Activated CD8-positive, alpha-beta memory T cell treated with anti-CD3 and anti-CD28 coated beads, Interleukin-2, amount 10 ng/mL, durations not matched to agents 7 days and 5 days (primary cell): Measurements from ENCODE around the gene CCNE1. TPM values are rescaled to one million over a fixed set of nuclear protein-coding genes. Genes with fewer than 3 reads are reported as not detected.

Experiments used
- ATAC-seq: fragments of 150-1000 bp; cut with Tn5 transposase; one replicate; pipeline ENCODE4 v1.10.0; 2021; ENCODE audit warnings: moderate library complexity
- CTCF ChIA-PET: fragments of 350-600 bp; sonication (Branson Sonifier 250); formaldehyde crosslinking; loops from one replicate; lab custom pipeline; 2021; ENCODE audit warnings: antibody characterized with exemption; lab: Charles Lee
- DNase-seq: peaks from one replicate; pipeline ENCODE4 v3.0.0-alpha.2; 2020
- H3K27ac Mint-ChIP-seq: one replicate; pipeline ENCODE4 v1.8.0; 2021; ENCODE audit warnings: mild to moderate bottlenecking, mixed read lengths
- H3K27me3 Mint-ChIP-seq: one replicate; pipeline ENCODE4 v1.8.0; 2021; ENCODE audit warnings: mixed read lengths
- H3K36me3 Mint-ChIP-seq: one replicate; pipeline ENCODE4 v1.8.0; 2021; ENCODE audit warnings: mild to moderate bottlenecking, mixed read lengths
- H3K4me1 Mint-ChIP-seq: one replicate; pipeline ENCODE4 v1.8.0; 2021; ENCODE audit warnings: mixed read lengths
- H3K4me3 Mint-ChIP-seq: one replicate; pipeline ENCODE4 v1.8.0; 2021; ENCODE audit warnings: mild to moderate bottlenecking, moderate library complexity, mixed read lengths
- H3K9me3 Mint-ChIP-seq: one replicate; pipeline ENCODE4 v1.8.0; 2022; ENCODE audit warnings: low read depth, mixed read lengths
- total RNA-seq, 2 experiments: library from RNA; stranded (reverse); gene quantifications; one replicate each; pipeline ENCODE4 v1.2.3, GENCODE V29; 2021

Gene CCNE1
- 10 to 100 TPM; 27.4 to 28.6 TPM for total RNA-seq

DNA sequence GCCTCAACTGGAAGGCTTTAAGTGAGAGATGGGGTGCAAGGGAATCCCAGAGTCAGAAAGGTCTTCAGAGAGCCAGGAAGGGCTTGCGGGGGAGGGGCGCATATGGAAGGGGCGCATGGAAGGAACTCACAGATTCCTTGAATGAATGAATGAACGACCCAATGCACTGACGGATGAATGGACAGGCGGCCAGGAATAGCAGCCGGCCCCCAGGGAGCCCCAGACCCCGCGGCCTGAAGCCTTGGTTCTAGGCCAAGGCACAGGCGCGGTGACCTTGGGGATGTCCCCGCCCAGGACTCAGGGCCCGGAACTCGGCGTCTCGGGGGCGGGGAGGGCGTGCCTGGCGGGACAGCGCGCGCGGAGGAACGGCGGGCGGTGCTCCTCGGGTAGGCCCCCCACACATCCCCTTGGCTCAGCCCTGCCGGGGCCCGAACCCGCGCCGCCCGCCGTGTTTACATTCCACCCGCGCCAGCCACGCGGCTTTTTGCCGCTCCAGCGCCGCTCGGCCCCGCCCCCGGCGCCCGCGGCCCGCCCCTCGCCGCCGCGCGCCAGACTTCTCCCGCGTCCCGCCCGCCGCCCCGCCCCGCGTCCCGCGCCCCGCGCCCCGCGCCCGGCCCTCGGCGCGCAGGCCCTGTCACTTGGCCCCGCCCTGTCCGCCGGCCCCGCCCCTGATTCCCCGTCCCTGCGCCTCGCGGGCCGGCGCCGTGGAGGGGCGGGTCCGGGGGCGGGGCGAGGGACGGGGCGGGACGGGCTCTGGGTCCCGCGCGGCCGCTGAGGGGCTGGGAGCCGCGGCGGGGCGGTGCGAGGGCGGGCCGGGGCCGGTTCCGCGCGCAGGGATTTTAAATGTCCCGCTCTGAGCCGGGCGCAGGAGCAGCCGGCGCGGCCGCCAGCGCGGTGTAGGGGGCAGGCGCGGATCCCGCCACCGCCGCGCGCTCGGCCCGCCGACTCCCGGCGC, at the start of gene CCNE1:
TSS of gene CCNE1 (plus strand) at position 867 of the 955 bp plus-strand sequence. CDS start 565 bp downstream, outside the sequence.
- Mint-ChIP-seq H3K9me3 (no peaks in the 10 kb centered on the region), H3K4me3 (peak within 1 kb of the TSS; percentile 80), H3K36me3 (peaks cover 14% of the 10 kb centered on the region), H3K27me3 (no peaks in the 10 kb centered on the region), H3K27ac (peak within 1 kb of the TSS; percentile 87), H3K4me1 (peaks cover 19% of the 10 kb centered on the region)
- CTCF ChIA-PET, result interaction anchor here (1.5 kb wide), 1 partner anchor 46 kb away, joined by 5 read pairs; no protein-coding TSS in a partner anchor
- DNase-seq, result peak; percentile 95
- peak; percentile 94 for ATAC-seq

DNA sequence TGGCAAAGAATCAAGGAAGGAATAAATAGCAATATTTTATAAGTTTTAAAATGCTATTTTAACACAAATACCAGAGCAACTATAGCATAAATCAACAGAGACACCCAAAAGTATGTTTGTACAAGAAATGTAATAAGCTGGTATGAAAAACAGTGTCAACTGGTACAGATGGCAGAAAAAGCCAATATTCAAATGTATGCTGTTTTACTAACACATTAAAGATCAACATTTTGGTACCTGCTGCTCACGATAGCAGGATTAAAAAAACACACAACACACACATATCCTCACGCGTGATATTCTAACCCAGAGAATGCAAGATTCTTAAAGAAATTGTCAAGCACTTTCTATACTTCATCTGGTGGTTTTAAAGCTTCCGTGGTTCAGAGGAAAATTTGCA, 48.6 kb upstream of the CCNE1 start:
- no peak overlapping the region for H3K4me3 Mint-ChIP-seq
- peaks cover 2% of the 10 kb centered on the region for H3K4me1 Mint-ChIP-seq
- H3K27ac Mint-ChIP-seq, result no peak overlapping the region
- ATAC-seq (no peak), DNase-seq (no peak)
- no peaks in the 10 kb centered on the region for H3K9me3 Mint-ChIP-seq
- CTCF ChIA-PET, result interaction anchor here (2.2 to 4.7 kb wide), 2 partner anchors 33 to 47 kb away, joined by 5 to 34 read pairs; no protein-coding TSS in a partner anchor
- H3K36me3 Mint-ChIP-seq, result no peaks in the 10 kb centered on the region
- peaks cover 13% of the 10 kb centered on the region for H3K27me3 Mint-ChIP-seq

DNA sequence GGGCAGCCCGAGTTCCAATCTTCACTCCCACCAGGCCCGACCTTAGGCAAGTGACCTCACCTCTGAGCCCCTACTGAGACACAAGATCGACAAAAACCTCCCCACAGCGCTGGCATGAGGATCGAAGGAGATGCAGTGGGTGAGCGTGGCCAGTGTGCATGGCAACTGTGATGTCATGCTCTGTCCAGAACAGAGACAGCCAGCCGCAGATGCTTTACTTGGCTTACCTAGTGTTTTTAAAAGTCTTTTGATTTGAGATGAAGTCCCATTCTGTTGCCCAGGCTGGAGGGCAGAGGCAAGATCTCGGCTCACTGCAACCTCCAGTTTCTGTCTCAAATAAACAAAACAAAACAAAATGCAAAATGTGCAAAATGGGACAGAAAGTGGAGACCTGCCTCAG, 47.4 kb upstream of the CCNE1 start:
- Mint-ChIP-seq H3K27ac (no peak overlapping the region), H3K9me3 (no peaks in the 10 kb centered on the region), H3K4me1 (peaks cover 2% of the 10 kb centered on the region), H3K27me3 (peaks cover 13% of the 10 kb centered on the region), H3K4me3 (no peak overlapping the region), H3K36me3 (no peaks in the 10 kb centered on the region)
- CTCF ChIA-PET, result interaction anchor here (2.2 kb wide), 1 partner anchor 46 kb away, joined by 5 read pairs; no protein-coding TSS in a partner anchor
- no peak for DNase-seq
- no peak for ATAC-seq

DNA sequence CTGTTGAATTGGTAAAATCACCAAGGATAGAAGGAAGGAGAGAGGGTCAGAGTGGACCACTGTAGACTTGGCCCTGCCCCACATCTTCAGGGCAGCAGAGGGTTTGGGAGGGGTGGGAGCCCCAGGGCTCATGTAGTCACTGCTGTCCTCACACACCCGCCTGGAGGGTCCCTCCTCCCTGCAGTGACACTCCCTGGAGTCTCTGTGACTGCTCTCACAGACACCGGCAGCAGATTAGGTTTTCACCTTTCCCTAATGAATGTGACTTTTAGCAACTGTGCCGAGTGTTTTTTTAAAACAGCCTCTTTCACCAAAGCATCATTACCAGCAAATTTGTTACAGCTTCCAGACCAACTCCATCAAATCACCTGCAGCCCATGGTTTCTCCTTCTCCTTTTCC, 45.7 kb upstream of the CCNE1 start:
- Mint-ChIP-seq H3K36me3 (no peaks in the 10 kb centered on the region), H3K9me3 (no peaks in the 10 kb centered on the region), H3K4me3 (no peak overlapping the region), H3K27me3 (peaks cover 13% of the 10 kb centered on the region), H3K4me1 (peaks cover 7% of the 10 kb centered on the region), H3K27ac (no peak overlapping the region)
- DNase-seq (no peak), ATAC-seq (no peak)
- CTCF ChIA-PET, result interaction anchor here (1.6 kb wide), 1 partner anchor 105 kb away, joined by 4 read pairs; no protein-coding TSS in a partner anchor

DNA sequence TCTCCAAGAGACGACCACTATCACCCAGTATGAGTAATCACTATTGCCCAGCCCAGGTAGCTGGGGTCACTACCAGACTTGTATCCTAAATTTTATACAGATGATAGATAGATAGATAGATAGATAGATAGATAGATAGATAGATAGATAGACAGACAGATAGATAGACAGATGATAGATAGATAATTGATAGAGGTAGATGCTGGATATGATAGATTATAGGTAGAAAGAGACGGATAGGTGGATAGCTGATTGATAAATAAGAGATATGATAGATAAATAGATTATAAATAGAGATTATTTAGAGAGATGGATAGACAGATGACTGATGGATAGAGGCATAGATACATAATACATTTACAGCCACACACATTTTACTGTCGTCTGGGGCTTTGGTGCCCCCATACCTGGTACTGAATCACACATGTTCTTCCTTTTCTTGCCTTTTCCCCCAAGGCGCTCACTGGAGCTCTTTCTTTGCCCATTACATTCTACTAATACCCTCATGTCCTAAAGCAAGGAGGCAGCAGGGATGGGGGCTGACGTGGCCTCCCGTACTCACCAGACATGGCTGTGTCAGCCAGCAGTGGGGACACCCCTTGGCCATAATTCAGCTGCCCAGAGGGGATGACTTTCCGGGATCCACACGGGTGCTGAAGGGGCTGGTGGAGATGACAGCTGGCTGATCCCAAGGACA, 44.6 kb upstream of the CCNE1 start:
- H3K9me3 Mint-ChIP-seq, result no peaks in the 10 kb centered on the region
- no peak for DNase-seq

DNA sequence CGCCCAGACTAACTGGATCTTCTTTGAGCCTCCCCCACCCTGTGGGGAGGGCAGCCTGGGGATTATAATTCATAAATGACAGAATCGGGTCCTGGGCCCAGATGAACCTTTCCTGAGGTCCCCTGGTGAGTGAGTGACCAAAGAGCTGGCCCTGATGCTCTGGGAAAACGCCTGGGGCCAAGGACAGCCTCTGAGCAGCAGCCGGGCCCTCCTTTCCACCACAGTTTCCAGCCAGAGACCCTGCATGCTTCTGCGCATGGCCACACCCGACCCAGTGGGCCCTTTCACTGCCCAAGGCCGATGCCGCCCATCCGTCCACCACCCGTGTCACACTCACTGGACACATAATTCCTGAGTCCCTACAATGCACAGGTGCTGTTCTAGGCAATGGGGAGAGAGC, 43.6 kb upstream of the CCNE1 start:
- Mint-ChIP-seq H3K36me3 (no peaks in the 10 kb centered on the region), H3K4me3 (no peak overlapping the region), H3K27ac (no peak overlapping the region), H3K9me3 (no peaks in the 10 kb centered on the region), H3K4me1 (peaks cover 12% of the 10 kb centered on the region), H3K27me3 (peaks cover 18% of the 10 kb centered on the region)
- ATAC-seq, result no peak
- no peak for DNase-seq
- CTCF ChIA-PET, result interaction anchor here (1.3 to 6.7 kb wide), 4 partner anchors 8 to 106 kb away, joined by 3 to 43 read pairs (median 4); no protein-coding TSS in a partner anchor

More for the DNA sequence above, 44.6 kb upstream of the CCNE1 start:
- ATAC-seq, result no peak
- Mint-ChIP-seq H3K27ac (no peak overlapping the region), H3K27me3 (peaks cover 17% of the 10 kb centered on the region), H3K4me1 (peaks cover 12% of the 10 kb centered on the region), H3K4me3 (no peak overlapping the region), H3K36me3 (no peaks in the 10 kb centered on the region)
- CTCF ChIA-PET, result interaction anchor here (1.5 to 1.6 kb wide), 2 partner anchors 104 to 107 kb away, joined by 3 to 4 read pairs; no protein-coding TSS in a partner anchor

DNA sequence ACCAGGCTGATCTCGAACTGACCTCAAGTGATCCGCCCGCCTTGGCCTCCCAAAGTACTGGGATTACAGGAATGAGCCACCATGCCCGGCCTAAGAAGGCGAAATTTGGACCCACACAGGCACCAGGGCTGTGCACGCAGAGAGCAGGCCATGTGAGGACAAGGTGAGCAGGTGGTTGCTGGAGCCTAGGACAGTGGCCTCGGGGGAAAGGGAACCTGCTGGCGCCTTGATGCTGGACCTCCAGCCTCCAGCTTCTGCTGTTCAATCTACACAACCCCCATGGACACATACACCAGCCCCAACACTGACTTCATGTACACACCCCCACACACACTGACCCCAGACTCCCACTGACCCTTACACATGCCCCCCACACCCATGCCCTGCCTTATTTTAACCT, 41.8 kb upstream of the CCNE1 start:
- CTCF ChIA-PET, result interaction anchor here (0.7 to 6.7 kb wide), 5 partner anchors 10 to 103 kb away, joined by 3 to 43 read pairs (median 3); no protein-coding TSS in a partner anchor
- no peak for ATAC-seq
- Mint-ChIP-seq H3K27me3 (peaks cover 15% of the 10 kb centered on the region), H3K36me3 (no peaks in the 10 kb centered on the region), H3K9me3 (no peaks in the 10 kb centered on the region), H3K4me1 (peaks cover 12% of the 10 kb centered on the region), H3K27ac (no peak overlapping the region), H3K4me3 (no peak overlapping the region)
- no peak for DNase-seq

DNA sequence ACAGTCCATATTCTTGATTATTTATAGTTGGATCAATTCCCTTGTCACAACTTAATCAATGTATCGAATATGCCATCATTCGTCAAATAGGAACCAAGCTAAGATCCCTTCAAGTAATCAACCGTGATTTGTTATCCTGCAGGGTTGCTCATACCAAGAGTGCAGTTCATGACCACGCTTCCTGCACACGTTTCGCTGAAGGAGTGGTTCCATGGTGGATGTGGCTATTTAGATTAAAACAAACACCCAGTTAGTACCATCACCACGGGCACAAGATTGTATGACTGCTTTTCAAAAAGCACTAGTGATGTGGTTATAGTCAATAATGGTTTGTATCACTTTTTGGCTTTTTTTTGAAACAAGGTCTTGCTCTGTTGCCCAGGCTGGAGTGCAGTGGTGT, 41.1 kb upstream of the CCNE1 start:
- peak; percentile 66 for DNase-seq
- CTCF ChIA-PET, result interaction anchor here (0.7 to 6.7 kb wide), 8 partner anchors 9 to 103 kb away, joined by 3 to 43 read pairs (median 4); no protein-coding TSS in a partner anchor

DNA sequence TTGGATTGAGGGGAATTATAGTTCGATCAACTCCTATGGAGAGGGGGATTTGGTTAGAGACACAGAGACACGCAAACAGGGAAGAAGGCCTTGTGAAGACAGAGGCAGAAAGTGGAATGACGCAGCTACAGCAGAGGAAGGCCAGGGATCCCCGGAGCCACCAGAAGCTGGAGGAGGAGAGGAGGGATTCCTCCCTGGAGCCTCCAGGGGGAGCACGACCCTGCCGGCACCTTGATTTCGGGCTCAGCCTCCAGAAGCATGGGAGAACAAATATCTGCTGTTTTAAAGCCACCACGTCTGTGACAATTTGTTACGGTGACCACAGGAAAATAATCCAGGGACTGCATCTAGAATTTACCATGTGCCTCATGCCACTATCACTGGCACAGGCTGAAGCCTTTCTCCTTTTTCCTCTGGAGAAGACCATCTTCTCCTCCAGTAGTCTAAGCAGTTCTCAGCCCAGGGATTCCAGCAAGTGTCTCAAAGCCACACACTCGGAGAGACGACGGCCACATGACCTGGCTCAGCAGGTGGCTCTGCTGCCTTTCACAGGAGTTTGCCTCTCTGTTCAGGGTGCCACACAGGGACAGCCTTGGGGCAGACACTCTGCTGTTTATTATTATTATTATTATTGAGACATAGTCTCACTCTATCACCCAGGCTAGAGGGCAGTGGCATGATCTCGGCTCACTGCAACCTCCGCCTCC, 39.9 kb upstream of the CCNE1 start:
- H3K27me3 Mint-ChIP-seq, result peaks cover 12% of the 10 kb centered on the region
- CTCF ChIA-PET, result interaction anchor here (0.7 to 6.7 kb wide), 5 partner anchors 12 to 100 kb away, joined by 3 to 43 read pairs (median 4); no protein-coding TSS in a partner anchor
- no peaks in the 10 kb centered on the region for H3K36me3 Mint-ChIP-seq
- DNase-seq (no peak), ATAC-seq (no peak)
- H3K27ac Mint-ChIP-seq, result no peak overlapping the region
- no peak overlapping the region for H3K4me3 Mint-ChIP-seq
- H3K9me3 Mint-ChIP-seq, result no peaks in the 10 kb centered on the region
- H3K4me1 Mint-ChIP-seq, result peaks cover 12% of the 10 kb centered on the region

More for the DNA sequence above, 41.1 kb upstream of the CCNE1 start:
- H3K36me3 Mint-ChIP-seq, result no peaks in the 10 kb centered on the region
- H3K9me3 Mint-ChIP-seq, result no peaks in the 10 kb centered on the region
- peaks cover 15% of the 10 kb centered on the region for H3K27me3 Mint-ChIP-seq
- ATAC-seq, result peak; percentile 65
- no peak overlapping the region for H3K27ac Mint-ChIP-seq
- peaks cover 12% of the 10 kb centered on the region for H3K4me1 Mint-ChIP-seq
- no peak overlapping the region for H3K4me3 Mint-ChIP-seq

DNA sequence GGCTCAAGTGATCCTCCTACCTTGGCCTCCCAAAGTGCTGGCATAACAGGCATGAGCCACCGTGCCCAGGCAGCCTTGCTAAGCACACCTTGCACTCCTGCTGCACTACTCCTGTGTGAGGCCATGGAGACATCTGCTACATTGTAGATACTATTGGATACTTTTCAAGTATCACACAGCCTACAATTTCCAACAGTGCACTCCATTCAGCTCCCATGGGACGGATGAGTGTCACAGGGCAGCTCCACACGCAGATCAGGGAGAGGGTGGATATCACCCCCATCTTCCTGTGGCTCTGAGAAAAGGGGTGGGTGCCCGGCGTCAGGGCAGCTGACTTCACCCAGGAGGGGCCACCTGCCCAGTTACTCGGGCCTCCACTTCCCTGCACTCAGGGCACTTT, 39.1 kb upstream of the CCNE1 start:
- peaks cover 12% of the 10 kb centered on the region for H3K4me1 Mint-ChIP-seq
- DNase-seq (no peak), ATAC-seq (no peak)
- no peak overlapping the region for H3K4me3 Mint-ChIP-seq
- no peak overlapping the region for H3K27ac Mint-ChIP-seq
- CTCF ChIA-PET, result interaction anchor here (1.1 to 6.7 kb wide), 3 partner anchors 12 to 100 kb away, joined by 3 to 43 read pairs (median 8); no protein-coding TSS in a partner anchor
- no peaks in the 10 kb centered on the region for H3K36me3 Mint-ChIP-seq
- peaks cover 12% of the 10 kb centered on the region for H3K27me3 Mint-ChIP-seq
- no peaks in the 10 kb centered on the region for H3K9me3 Mint-ChIP-seq

DNA sequence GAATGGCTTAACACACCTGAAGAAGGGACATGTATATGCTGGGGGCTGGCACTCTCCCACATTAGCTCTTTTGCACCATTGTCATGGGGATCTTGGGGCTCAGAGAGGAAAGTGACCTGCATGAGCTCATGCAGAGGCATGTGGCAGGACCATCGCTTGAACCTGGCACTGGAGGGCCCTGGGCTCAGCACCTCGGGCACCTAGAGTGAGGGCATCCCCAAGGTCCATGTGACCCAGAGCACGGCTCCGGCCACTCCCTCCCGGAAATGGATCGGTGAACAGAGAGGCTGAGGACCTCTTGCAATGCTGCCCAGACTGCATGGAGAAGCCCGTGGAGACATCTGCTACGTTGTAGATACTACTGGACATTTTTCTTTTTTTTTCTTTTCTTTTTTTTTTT, 38.6 kb upstream of the CCNE1 start:
- H3K9me3 Mint-ChIP-seq, result no peaks in the 10 kb centered on the region
- DNase-seq (no peak), ATAC-seq (no peak)
- H3K27ac Mint-ChIP-seq, result no peak overlapping the region
- no peak overlapping the region for H3K4me3 Mint-ChIP-seq
- peaks cover 12% of the 10 kb centered on the region for H3K4me1 Mint-ChIP-seq
- H3K27me3 Mint-ChIP-seq, result peaks cover 12% of the 10 kb centered on the region
- H3K36me3 Mint-ChIP-seq, result no peaks in the 10 kb centered on the region
- CTCF ChIA-PET, result interaction anchor here (1.1 to 6.7 kb wide), 4 partner anchors 13 to 100 kb away, joined by 3 to 43 read pairs (median 7); no protein-coding TSS in a partner anchor

DNA sequence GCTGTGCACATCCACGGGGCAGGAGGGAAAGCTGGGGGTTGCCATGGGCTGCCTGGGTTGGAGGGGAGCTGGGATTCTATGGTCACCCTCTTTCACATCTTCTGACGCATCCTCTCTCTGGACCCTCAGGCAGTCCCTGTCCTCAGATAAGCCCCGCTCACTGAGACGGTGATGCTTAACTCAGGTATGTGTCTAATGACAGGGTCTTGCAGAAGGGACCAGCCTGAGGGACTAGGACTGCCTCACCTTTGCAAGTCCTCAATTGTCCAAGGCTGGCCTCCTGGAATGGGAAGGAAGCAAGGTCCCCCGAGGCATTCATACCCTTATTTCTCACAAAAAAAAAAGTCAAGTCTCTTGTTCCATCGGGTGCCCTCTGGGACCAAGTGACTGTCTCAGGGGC, 37.7 kb upstream of the CCNE1 start:
- Mint-ChIP-seq H3K36me3 (no peaks in the 10 kb centered on the region), H3K9me3 (no peaks in the 10 kb centered on the region), H3K27ac (no peak overlapping the region), H3K4me3 (no peak overlapping the region), H3K27me3 (peaks cover 14% of the 10 kb centered on the region), H3K4me1 (peaks cover 12% of the 10 kb centered on the region)
- ATAC-seq (no peak), DNase-seq (no peak)
- CTCF ChIA-PET, result interaction anchor here (0.6 to 6.7 kb wide), 4 partner anchors 13 to 84 kb away, joined by 3 to 43 read pairs (median 7); no protein-coding TSS in a partner anchor
